ENCODE results near the gene STARD10. TPM values are rescaled to one million over a fixed set of nuclear protein-coding genes. Genes with fewer than 3 reads are reported as not detected.

The STARD10 gene
- total RNA-seq, 1 experiment from 2014 or later = 58.4 TPM

DNA sequence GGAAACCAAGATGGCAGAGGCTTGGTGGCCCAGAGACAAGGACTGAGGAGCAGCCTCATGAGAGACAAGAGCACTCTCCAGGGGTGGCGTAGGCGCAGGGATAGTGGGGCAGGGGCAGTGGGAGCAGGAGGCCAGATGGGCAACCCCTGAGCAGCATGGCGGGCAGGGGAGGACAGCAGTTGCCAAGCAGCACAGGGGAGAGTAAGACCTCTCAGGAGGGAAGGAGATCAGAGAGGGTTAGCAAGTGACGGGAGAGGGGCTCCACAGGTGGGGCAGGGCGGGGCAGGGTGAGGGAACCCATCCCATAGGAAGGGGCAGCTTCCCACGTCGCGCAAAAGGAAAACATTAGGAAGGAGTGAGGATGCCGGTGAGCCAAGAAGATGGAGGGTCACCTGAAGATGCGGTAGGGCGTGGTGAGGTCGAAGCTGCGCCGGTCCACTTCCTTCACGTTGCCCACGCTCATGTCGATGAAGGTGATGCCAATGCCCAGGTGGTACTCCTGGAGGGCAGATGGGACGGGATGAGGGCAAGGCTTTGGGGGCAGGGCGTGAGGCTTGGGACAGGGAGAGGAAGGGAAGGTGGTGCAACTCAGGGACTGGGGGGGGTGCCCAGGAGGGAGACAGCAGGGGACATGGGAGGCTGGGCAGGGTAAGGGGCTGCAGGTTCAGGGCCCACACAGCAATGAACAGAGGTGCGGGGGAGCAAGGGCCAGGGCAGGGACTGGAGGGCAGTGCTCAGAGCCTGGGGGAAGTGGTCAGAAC, 84.2 kb downstream of the STARD10 start:
- no peaks in the 10 kb centered on the region for H3K9me2 ChIP-seq (ENCODE audit: insufficient read depth)
- intact Hi-C loops (cut with micrococcal nuclease) = no loop called here
- ChIA-PET POLR2A (no interaction called here), CTCF (no interaction called here), RAD21 (ENCODE audit: low non-redundant PET in 1 of 2, low total read pairs in 2 of 2, uncharacterized antibody in 2 of 2, unreplicated experiment in 2 of 2) (no interaction called here)
- BruUV-seq (replicated peaks) = no TSS peak
- H3K79me2 ChIP-seq (ENCODE audit: insufficient read depth, low read length) = no peaks in the 10 kb centered on the region
- no peak overlapping the region for H3K4me2 ChIP-seq (ENCODE audit: low read length)
- ATAC-seq = no peak
- no peak overlapping the region for H3K27ac ChIP-seq (ENCODE audit: low read depth, low read length)
- H4K20me1 ChIP-seq (ENCODE audit: insufficient read depth) = no peaks in the 10 kb centered on the region
- no peak for DNase-seq (ENCODE audit: low read depth, low spot score)
- H2AFZ ChIP-seq (ENCODE audit: low read depth, low read length, poor library complexity, severe bottlenecking) = no peak overlapping the region
- H3K9ac ChIP-seq (ENCODE audit: low read length) = no peak overlapping the region
- no peaks in the 10 kb centered on the region for H3K4me1 ChIP-seq (ENCODE audit: control insufficient read depth in 1 of 2, insufficient read depth in 2 of 2, low read length in 2 of 2)
- peaks cover 0 to 10% of the 10 kb centered on the region in 2 experiments; a peak in 2 of 4 replicates for H3K36me3 ChIP-seq (ENCODE audit: control insufficient read depth in 1 of 2, insufficient read depth in 2 of 2, low read length in 2 of 2)
- no peaks in the 10 kb centered on the region for H3K27me3 ChIP-seq (ENCODE audit: insufficient read depth, low read length)
- TF ChIP-seq POLR2AphosphoS5 (IDR thresholded peaks at IDR 0.05; ENCODE audit: low read depth, low read length) (no peak), ZBTB33 (IDR thresholded peaks at IDR 0.05; ENCODE audit: extremely low read depth, insufficient replicate concordance, low read length) (no peak), CTCF (IDR thresholded peaks at IDR 0.05 in 2 of 3, conservative IDR thresholded peaks at IDR 0.05 in 1 of 3; ENCODE audit: borderline replicate concordance in 1 of 3, insufficient read depth in 1 of 3, low read depth in 2 of 3, low read length in 2 of 3) (no peak), POLR2A (IDR thresholded peaks at IDR 0.05; ENCODE audit: borderline replicate concordance, extremely low read depth, insufficient read depth, insufficient read length) (no peak), ZNF274 (IDR thresholded peaks at IDR 0.05; ENCODE audit: low read depth, low read length) (no peak), ZFX (IDR thresholded peaks at IDR 0.05) (no peak), EZH2 (IDR thresholded peaks at IDR 0.05) (no peak), SRF (IDR thresholded peaks at IDR 0.05; ENCODE audit: low read depth) (no peak), RAD21 (IDR thresholded peaks at IDR 0.05; ENCODE audit: low read depth) (no peak)
- TF ChIP-seq, protein P1, sequence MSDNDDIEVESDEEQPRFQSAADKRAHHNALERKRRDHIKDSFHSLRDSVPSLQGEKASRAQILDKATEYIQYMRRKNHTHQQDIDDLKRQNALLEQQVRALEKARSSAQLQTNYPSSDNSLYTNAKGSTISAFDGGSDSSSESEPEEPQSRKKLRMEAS (IDR thresholded peaks at IDR 0.05) = no peak
- no peak overlapping the region for H3K4me3 ChIP-seq (replicated peaks in 1 of 2; ENCODE audit: low read depth in 1 of 2, low read length in 2 of 2)
- H3K9me3 ChIP-seq (ENCODE audit: control insufficient read depth in 1 of 2, insufficient read depth in 1 of 2, low read depth in 1 of 2, low read length in 2 of 2) = no peaks in the 10 kb centered on the region

All from HCT116 (cell line).